SJCRH30 (cell line): ENCODE data around the gene ADGRF4. TPM values are rescaled to one million over a fixed set of nuclear protein-coding genes. Genes with fewer than 3 reads are reported as not detected.
A peak's percentile ranks its signal among the peaks of the same experiment; 100 is the strongest.

ENCODE experiments used
- DNase-seq, 2 experiments: peaks; one replicate each; pipeline ENCODE4 v3.0.0-alpha.2; 2015 to 2020
- H3K27ac ChIP-seq: fragments of 250-450 bp; sonication (Bioruptor Pico); 2 replicates; pipeline ENCODE4 v1.5.1; 2020; ENCODE audit warnings: mild to moderate bottlenecking, moderate library complexity
- H3K27me3 ChIP-seq: fragments of 250-450 bp; sonication (Bioruptor Pico); 2 replicates; pipeline ENCODE4 v1.5.1; 2020; ENCODE audit warnings: mild to moderate bottlenecking, moderate library complexity
- H3K36me3 ChIP-seq: fragments of 250-450 bp; sonication (Bioruptor Pico); 2 replicates; pipeline ENCODE4 v1.5.1; 2020; ENCODE audit warnings: mild to moderate bottlenecking, moderate library complexity
- H3K4me1 ChIP-seq: fragments of 250-450 bp; sonication (Bioruptor Pico); 2 replicates; pipeline ENCODE4 v1.5.1; 2020; ENCODE audit warnings: mild to moderate bottlenecking, moderate library complexity
- H3K4me3 ChIP-seq: fragments of 250-450 bp; sonication (Bioruptor Pico); 2 replicates; pipeline ENCODE4 v1.5.1; 2020; ENCODE audit warnings: mild to moderate bottlenecking, moderate library complexity
- H3K9me3 ChIP-seq: fragments of 250-450 bp; sonication (Bioruptor Pico); replicated peaks from 2 replicates; pipeline ENCODE4 v1.5.1; 2020; ENCODE audit warnings: mild to moderate bottlenecking, moderate library complexity
- total RNA-seq: library from RNA; depleted of rRNA; stranded (reverse); fragments of >200 nt; shearing (Covaris generic); gene quantifications from 2 replicates; pipeline ENCODE4 v1.2.3, GENCODE V29; 2014

ADGRF4 gene
- total RNA-seq, 1 experiment from 2014 or later: not detected

DNA sequence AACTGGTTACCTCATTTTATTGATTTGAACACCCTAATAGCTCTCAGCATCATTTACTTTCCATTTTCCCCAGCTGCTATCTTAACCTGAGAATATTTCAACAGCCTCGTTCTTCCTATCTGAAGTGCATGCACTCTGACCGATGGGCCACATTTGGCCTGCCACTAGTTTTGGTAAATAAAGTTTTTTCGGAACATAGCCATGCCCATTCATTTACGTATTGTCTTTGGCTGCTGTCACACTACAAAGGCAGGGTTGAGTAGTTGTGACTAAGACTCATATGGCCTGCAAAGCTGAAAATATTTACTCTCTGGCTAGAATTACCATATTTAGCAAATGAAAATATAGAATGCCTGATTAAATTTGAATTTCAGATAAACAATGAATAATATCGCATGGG, 10.8 kb downstream of the ADGRF4 start:
- Histone ChIP-seq H3K36me3 (no peaks in the 10 kb centered on the region), H3K4me1 (no peaks in the 10 kb centered on the region), H3K4me3 (no peak overlapping the region), H3K27ac (no peak overlapping the region), H3K27me3 (0 out of 2 replicates have a peak, but pooled peaks cover 3% of the 10 kb centered on the region), H3K9me3 (no peaks in the 10 kb centered on the region)
- DNase-seq: no peak

DNA sequence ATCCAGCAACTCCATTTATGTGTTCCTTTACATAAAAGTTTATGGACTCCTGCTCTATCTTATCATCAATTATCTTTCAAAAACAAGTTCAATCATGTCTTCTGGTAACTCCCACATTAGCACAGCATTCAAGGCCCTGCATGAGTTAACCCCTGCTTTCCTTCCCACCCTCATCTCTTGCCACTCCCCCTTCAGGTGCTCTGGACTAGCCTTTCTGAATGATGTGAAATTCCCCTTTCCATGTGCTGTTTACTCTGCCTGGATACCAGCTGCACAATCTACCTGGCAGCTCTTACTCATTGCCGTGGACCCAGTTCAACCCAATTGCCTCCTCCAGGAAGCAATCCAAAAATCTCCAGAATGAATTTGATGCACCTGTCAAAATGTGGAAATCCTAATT, 11.9 kb downstream of the ADGRF4 start:
- no peaks in the 10 kb centered on the region for H3K9me3 ChIP-seq
- no peak overlapping the region for H3K27ac ChIP-seq
- no peak overlapping the region for H3K4me3 ChIP-seq
- H3K27me3 ChIP-seq: 0 out of 2 replicates have a peak, but pooled peaks cover 3% of the 10 kb centered on the region
- H3K36me3 ChIP-seq: no peaks in the 10 kb centered on the region
- H3K4me1 ChIP-seq: no peaks in the 10 kb centered on the region
- no peak for DNase-seq

- Histone ChIP-seq H3K4me3 (no peak overlapping the region), H3K9me3 (no peaks in the 10 kb centered on the region), H3K4me1 (no peaks in the 10 kb centered on the region), H3K27me3 (no peaks in the 10 kb centered on the region), H3K36me3 (no peaks in the 10 kb centered on the region), H3K27ac (no peak overlapping the region)
- no peak for DNase-seq
Measured at GRCh38 chr6:47713200-47713599, 14.8 kb downstream of the ADGRF4 start.

DNA sequence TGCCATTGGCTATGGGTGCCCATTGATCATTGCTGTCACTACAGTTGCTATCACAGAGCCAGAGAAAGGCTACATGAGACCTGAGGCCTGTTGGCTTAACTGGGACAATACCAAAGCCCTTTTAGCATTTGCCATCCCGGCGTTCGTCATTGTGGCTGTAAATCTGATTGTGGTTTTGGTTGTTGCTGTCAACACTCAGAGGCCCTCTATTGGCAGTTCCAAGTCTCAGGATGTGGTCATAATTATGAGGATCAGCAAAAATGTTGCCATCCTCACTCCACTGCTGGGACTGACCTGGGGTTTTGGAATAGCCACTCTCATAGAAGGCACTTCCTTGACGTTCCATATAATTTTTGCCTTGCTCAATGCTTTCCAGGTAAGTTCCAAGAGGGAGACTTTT, 16.4 kb downstream of the ADGRF4 start:
- H3K4me1 ChIP-seq: no peaks in the 10 kb centered on the region
- H3K27ac ChIP-seq: no peak overlapping the region
- H3K9me3 ChIP-seq: no peaks in the 10 kb centered on the region
- H3K27me3 ChIP-seq: no peaks in the 10 kb centered on the region
- no peak overlapping the region for H3K4me3 ChIP-seq
- no peak for DNase-seq
- H3K36me3 ChIP-seq: no peaks in the 10 kb centered on the region

GRCh38 chr6:47715782-47716181, 17.4 kb downstream of the ADGRF4 start:
- Histone ChIP-seq H3K9me3 (no peaks in the 10 kb centered on the region), H3K27ac (no peak overlapping the region), H3K27me3 (no peaks in the 10 kb centered on the region), H3K4me1 (no peaks in the 10 kb centered on the region), H3K36me3 (no peaks in the 10 kb centered on the region), H3K4me3 (no peak overlapping the region)
- no peak for DNase-seq

DNA sequence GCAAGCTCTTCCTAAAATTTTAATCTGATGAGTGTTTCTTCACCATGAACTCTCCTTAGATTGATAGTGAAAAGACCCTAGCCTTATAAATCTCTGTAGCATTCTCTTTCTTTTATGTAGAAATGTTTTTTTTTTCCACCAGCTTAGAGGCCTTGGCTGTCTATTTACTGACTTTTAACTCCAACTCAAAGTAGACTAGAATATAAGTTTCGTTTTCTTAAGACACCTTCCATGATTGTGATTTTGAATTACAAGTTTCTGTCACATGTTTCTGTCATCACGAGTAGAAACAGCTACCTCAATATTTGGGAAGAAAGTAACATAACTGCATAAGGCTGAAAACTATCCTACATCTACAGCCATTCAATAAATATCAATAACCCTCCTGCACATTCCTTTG, 17.8 kb downstream of the ADGRF4 start:
- Histone ChIP-seq H3K36me3 (no peaks in the 10 kb centered on the region), H3K27ac (no peak overlapping the region), H3K9me3 (no peaks in the 10 kb centered on the region), H3K4me3 (no peak overlapping the region), H3K27me3 (no peaks in the 10 kb centered on the region), H3K4me1 (no peaks in the 10 kb centered on the region)
- DNase-seq: no peak

- DNase-seq: no peak
- no peaks in the 10 kb centered on the region for H3K27me3 ChIP-seq
- H3K27ac ChIP-seq: no peak overlapping the region
- H3K4me1 ChIP-seq: no peaks in the 10 kb centered on the region
- H3K9me3 ChIP-seq: no peaks in the 10 kb centered on the region
- H3K36me3 ChIP-seq: no peaks in the 10 kb centered on the region
- H3K4me3 ChIP-seq: no peak overlapping the region
Measured at GRCh38 chr6:47718571-47718970, 20.2 kb downstream of the ADGRF4 start.

GRCh38 chr6:47721189-47721588, 22.8 kb downstream of the ADGRF4 start:
- Histone ChIP-seq H3K4me3 (no peak overlapping the region), H3K27me3 (no peaks in the 10 kb centered on the region), H3K36me3 (no peaks in the 10 kb centered on the region), H3K4me1 (no peaks in the 10 kb centered on the region), H3K27ac (no peak overlapping the region), H3K9me3 (no peaks in the 10 kb centered on the region)
- DNase-seq: no peak

GRCh38 chr6:47722194-47722593, 23.8 kb downstream of the ADGRF4 start:
- no peak for DNase-seq
- Histone ChIP-seq H3K36me3 (no peaks in the 10 kb centered on the region), H3K9me3 (no peaks in the 10 kb centered on the region), H3K27me3 (no peaks in the 10 kb centered on the region), H3K27ac (no peak overlapping the region), H3K4me3 (no peak overlapping the region), H3K4me1 (no peaks in the 10 kb centered on the region)

- DNase-seq: no peak
- H3K4me3 ChIP-seq: no peak overlapping the region
- no peaks in the 10 kb centered on the region for H3K36me3 ChIP-seq
- H3K27me3 ChIP-seq: no peaks in the 10 kb centered on the region
- H3K4me1 ChIP-seq: no peaks in the 10 kb centered on the region
- H3K27ac ChIP-seq: no peak overlapping the region
- H3K9me3 ChIP-seq: no peaks in the 10 kb centered on the region
Measured at GRCh38 chr6:47724300-47724699, 25.9 kb downstream of the ADGRF4 start.

- H3K4me3 ChIP-seq: no peak overlapping the region
- H3K36me3 ChIP-seq: no peaks in the 10 kb centered on the region
- no peaks in the 10 kb centered on the region for H3K9me3 ChIP-seq
- H3K27ac ChIP-seq: no peak overlapping the region
- DNase-seq: no peak
- no peaks in the 10 kb centered on the region for H3K27me3 ChIP-seq
- H3K4me1 ChIP-seq: no peaks in the 10 kb centered on the region
Measured at GRCh38 chr6:47727391-47727790, 29.0 kb downstream of the ADGRF4 start.

DNA sequence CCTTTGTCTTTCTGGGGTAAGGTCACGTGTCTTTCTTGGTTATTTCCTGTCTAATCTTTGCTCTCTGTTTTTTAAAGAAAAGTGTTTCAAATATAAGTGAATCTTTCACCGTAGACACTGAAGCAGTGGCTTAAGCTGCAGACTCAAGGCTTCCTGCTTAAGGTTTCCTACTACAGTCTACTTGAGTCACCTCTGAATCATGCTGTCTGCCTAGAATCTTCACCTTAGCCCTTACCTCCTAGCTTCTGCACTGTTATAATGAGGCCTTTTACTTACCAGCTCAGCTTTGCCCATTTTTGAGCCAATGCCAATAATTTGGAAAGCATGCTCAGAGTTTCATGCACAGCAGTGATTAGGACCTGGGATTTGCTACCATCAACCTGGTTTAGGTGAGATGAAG, 30.6 kb downstream of the ADGRF4 start:
- Histone ChIP-seq H3K4me1 (no peaks in the 10 kb centered on the region), H3K36me3 (no peaks in the 10 kb centered on the region), H3K4me3 (no peak overlapping the region), H3K27ac (no peak overlapping the region), H3K27me3 (no peaks in the 10 kb centered on the region), H3K9me3 (no peaks in the 10 kb centered on the region)
- DNase-seq: no peak

- H3K27me3 ChIP-seq: no peaks in the 10 kb centered on the region
- DNase-seq: no peak
- H3K9me3 ChIP-seq: no peaks in the 10 kb centered on the region
- no peak overlapping the region for H3K27ac ChIP-seq
- H3K4me1 ChIP-seq: no peaks in the 10 kb centered on the region
- no peaks in the 10 kb centered on the region for H3K36me3 ChIP-seq
- H3K4me3 ChIP-seq: no peak overlapping the region
Measured at GRCh38 chr6:47729457-47729856, 31.1 kb downstream of the ADGRF4 start.

DNA sequence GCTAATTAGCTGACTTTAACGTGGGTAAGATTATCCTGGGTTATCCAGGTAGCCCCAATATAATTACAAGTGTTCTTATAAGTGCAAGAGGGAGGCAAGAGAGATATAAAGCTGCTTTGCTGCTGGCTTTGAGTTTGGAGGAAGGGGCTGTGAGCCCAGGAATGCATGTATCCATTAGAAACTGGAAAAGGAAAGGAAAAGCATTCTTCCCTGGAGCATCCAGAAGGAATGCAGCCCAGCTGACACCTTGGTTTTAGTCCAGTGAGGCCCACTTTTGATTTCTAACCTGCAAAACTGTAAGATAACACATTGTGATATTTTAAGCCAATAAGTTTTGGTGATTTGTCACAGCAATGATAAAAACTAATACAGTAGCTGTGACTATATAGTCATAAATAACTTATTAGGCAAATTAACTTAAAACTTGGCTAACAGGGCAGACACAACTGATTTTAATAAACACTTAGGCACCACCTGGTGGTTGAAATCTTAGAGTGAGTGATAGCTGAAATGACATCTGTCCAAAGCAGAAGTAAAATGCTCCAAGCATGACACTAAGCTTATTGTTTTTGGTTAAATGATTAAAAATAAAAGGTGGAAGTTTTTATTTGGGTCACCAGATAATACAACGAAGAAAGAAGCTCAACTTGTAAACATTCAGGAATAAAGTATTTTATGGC, 35.6 kb downstream of the ADGRF4 start:
- H3K4me3 ChIP-seq: no peak overlapping the region
- H3K27me3 ChIP-seq: no peaks in the 10 kb centered on the region
- peak in 1 of 2 experiments; percentile 12 for DNase-seq
- no peaks in the 10 kb centered on the region for H3K36me3 ChIP-seq
- no peaks in the 10 kb centered on the region for H3K4me1 ChIP-seq
- no peak overlapping the region for H3K27ac ChIP-seq
- no peaks in the 10 kb centered on the region for H3K9me3 ChIP-seq

DNA sequence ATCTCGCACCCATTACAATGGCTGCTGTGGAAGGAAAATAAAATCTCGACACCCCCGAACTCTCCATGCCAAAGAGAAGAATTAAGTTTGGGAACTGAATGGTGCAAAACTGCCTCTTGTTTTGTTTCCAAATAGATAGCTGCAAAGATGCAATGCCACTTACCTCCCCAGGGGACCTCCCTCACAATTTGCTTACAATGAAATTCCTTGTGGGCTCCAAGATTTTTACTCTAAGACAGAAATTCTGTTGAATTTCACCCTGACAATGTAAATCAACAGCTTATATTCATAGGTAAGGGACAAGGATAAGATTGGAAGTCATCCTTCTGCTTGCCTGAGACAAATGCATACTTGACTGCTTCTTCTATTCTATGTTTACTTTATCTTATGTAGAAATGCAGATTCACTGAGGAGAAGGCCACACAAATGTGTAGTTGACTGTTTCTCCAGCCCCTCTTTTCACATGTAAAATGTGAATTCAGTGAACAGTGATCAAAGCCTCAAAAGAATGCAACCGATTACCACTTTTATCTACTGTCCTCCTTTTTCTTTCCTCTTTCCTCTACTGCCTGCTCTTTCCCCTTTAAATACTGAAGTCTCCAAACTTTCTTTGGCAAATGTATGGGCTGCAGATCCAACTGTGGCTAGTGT, 36.6 kb downstream of the ADGRF4 start:
- Histone ChIP-seq H3K4me1 (no peaks in the 10 kb centered on the region), H3K27ac (no peak overlapping the region), H3K36me3 (no peaks in the 10 kb centered on the region), H3K4me3 (no peak overlapping the region), H3K27me3 (no peaks in the 10 kb centered on the region), H3K9me3 (no peaks in the 10 kb centered on the region)
- no peak for DNase-seq
